Hepatocyte (in vitro differentiated cells): ENCODE data around the gene PAK1.

ENCODE experiments used
- EZH2phosphoT487 ChIP-seq: fragments of 200-600 bp; sonication (generic); IDR thresholded peaks from one replicate; pipeline ENCODE4 v1.6.1; 2018; ENCODE audit warnings: antibody characterized with exemption, mild to moderate bottlenecking, low read depth, moderate library complexity; ENCODE audit not compliant: unreplicated experiment, severe bottlenecking
- TF ChIP-seq, protein P1 (sequence below): fragments of 200-600 bp; sonication (generic); IDR thresholded peaks from 2 replicates; pipeline ENCODE4 v1.5.1; 2016; ENCODE audit warnings: antibody characterized with exemption, mild to moderate bottlenecking; ENCODE audit not compliant: poor library complexity

DNA sequence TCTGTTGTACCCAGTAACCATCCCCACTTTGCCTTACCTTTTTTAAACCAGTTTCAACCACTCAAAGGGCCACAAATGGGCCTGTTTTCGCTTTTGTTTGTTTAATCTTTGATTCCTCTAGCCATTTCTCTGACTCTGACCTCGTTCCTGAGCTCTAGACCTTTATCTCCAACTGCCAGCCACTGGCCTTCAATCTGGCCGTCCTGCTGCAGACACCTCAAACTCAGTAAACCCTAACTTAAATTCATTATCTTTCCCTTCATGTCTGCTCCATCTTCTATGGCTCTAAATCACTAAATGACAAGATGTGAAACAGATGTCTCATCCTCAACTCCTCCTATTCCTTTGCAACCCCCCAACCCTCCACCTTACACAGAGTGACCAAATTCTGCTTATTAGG is 171.1 kb downstream of the PAK1 start:
- TF ChIP-seq, protein P1, sequence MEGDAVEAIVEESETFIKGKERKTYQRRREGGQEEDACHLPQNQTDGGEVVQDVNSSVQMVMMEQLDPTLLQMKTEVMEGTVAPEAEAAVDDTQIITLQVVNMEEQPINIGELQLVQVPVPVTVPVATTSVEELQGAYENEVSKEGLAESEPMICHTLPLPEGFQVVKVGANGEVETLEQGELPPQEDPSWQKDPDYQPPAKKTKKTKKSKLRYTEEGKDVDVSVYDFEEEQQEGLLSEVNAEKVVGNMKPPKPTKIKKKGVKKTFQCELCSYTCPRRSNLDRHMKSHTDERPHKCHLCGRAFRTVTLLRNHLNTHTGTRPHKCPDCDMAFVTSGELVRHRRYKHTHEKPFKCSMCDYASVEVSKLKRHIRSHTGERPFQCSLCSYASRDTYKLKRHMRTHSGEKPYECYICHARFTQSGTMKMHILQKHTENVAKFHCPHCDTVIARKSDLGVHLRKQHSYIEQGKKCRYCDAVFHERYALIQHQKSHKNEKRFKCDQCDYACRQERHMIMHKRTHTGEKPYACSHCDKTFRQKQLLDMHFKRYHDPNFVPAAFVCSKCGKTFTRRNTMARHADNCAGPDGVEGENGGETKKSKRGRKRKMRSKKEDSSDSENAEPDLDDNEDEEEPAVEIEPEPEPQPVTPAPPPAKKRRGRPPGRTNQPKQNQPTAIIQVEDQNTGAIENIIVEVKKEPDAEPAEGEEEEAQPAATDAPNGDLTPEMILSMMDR: no peak
- no peak for TF ChIP-seq EZH2phosphoT487
